GM12878 (cell line): ENCODE results near the gene AK5. TPM values are rescaled to one million over a fixed set of nuclear protein-coding genes. Genes with fewer than 3 reads are reported as not detected.

Source experiments
- ATAC-seq: fragments of 200-7000 bp; cut with Tn5 transposase; 3 replicates; pipeline ENCODE4 v1.9.1; 2020; ENCODE audit warnings: mild to moderate bottlenecking, moderate library complexity
- BruUV-seq: library from RNA; stranded (reverse); fragments of 400-500 nt; replicated peaks from 2 replicates; lab custom pipeline; 2021; lab: Mats Ljungman, UMichigan
- CTCF ChIA-PET: fragments of 300-600 bp; sonication (Branson Sonifier 250); formaldehyde crosslinking; extraction: SDS; loops from one replicate; lab custom pipeline; 2021; ENCODE audit warnings: inconsistent platforms; lab: Yijun Ruan, JAX
- POLR2A ChIA-PET: fragments of 350-600 bp; formaldehyde crosslinking; extraction: SDS; loops from one replicate; lab custom pipeline; 2021; ENCODE audit warnings: inconsistent platforms; lab: Charles Lee
- RAD21 ChIA-PET: fragments of 300-600 bp; sonication (Branson Sonifier 250); formaldehyde crosslinking; loops from one replicate; lab custom pipeline; 2023; ENCODE audit warnings: antibody characterized with exemption; ENCODE audit not compliant: unreplicated experiment; lab: Charles Lee
- SMC1A ChIA-PET: fragments of 300-600 bp; sonication (Branson Sonifier 250); formaldehyde crosslinking; loops from one replicate; lab custom pipeline; 2023; ENCODE audit not compliant: unreplicated experiment, uncharacterized antibody; lab: Charles Lee
- DNase-seq: peaks from one replicate; pipeline ENCODE4 v3.0.0-alpha.2; 2011; ENCODE audit warnings: low read depth, low spot score
- FAIRE-seq: peaks from 3 replicates; lab custom pipeline; 2011; peaks lifted over from hg19 to GRCh38; lab: Jason Lieb, UNC
- H2AFZ ChIP-seq: 2 replicates; pipeline ENCODE4 v1.6.0; 2011; ENCODE audit warnings: low read depth, low read length, control low read depth; ENCODE audit not compliant: control insufficient read depth
- H3K27ac ChIP-seq: 2 replicates; pipeline ENCODE4 v1.5.1; 2011; ENCODE audit warnings: control low read depth; ENCODE audit not compliant: control insufficient read depth, insufficient read depth
- H3K27me3 ChIP-seq, 2 experiments: replicated peaks in 1 of 2; 2 replicates each; pipeline versions ENCODE4 v1.6.0 to v1.6.1; 2011; ENCODE audit warnings: low read length in 1 of 2; ENCODE audit not compliant: control insufficient read depth in 2 of 2, insufficient read depth in 2 of 2
- H3K36me3 ChIP-seq, 2 experiments: 2 replicates each; pipeline ENCODE4 v1.5.1; 2011; ENCODE audit warnings: low read length in 1 of 2; ENCODE audit not compliant: control insufficient read depth in 2 of 2, insufficient read depth in 2 of 2
- H3K4me1 ChIP-seq: 2 replicates; pipeline ENCODE4 v1.6.1; 2011; ENCODE audit warnings: mild to moderate bottlenecking, low read length, moderate library complexity, mixed read lengths; ENCODE audit not compliant: control insufficient read depth, insufficient read depth
- H3K4me2 ChIP-seq: 2 replicates; pipeline ENCODE4 v1.6.0; 2011; ENCODE audit warnings: control low read depth; ENCODE audit not compliant: control insufficient read depth, insufficient read depth
- H3K4me3 ChIP-seq: fragments of 200-600 bp; sonication (generic); 2 replicates; pipeline ENCODE4 v1.5.1; 2016
- H3K79me2 ChIP-seq: 2 replicates; pipeline ENCODE4 v1.6.0; 2011; ENCODE audit warnings: low read length; ENCODE audit not compliant: control insufficient read depth, insufficient read depth
- H3K9ac ChIP-seq: 2 replicates; pipeline ENCODE4 v1.8.0; 2011; ENCODE audit warnings: low read length, control low read depth, mixed read lengths; ENCODE audit not compliant: control insufficient read depth, insufficient read depth
- H3K9me3 ChIP-seq: replicated peaks from 3 replicates; pipeline ENCODE4 v1.5.1; 2011; ENCODE audit warnings: mild to moderate bottlenecking, low read length; ENCODE audit not compliant: control insufficient read depth, insufficient read depth
- H4K20me1 ChIP-seq: 2 replicates; pipeline ENCODE4 v1.6.0; 2011; ENCODE audit not compliant: control insufficient read depth, insufficient read depth
- ASH2L ChIP-seq: fragments of 300-600, 200-600 bp; sonication (generic); IDR thresholded peaks from 2 replicates; pipeline ENCODE4 v1.6.1; 2017; ENCODE audit warnings: low read depth, mild to moderate bottlenecking, borderline replicate concordance
- BRCA1 ChIP-seq: IDR thresholded peaks from 2 replicates; pipeline ENCODE4 v1.6.1; 2011; ENCODE audit warnings: low read depth, low read length, improper control_type of control experiment
- ESRRA ChIP-seq: IDR thresholded peaks from 2 replicates; pipeline ENCODE4 v1.6.1; 2012; ENCODE audit warnings: mild to moderate bottlenecking, low read length, improper control_type of control experiment
- FOXK2 ChIP-seq: fragments of 450-650 bp; IDR thresholded peaks from 2 replicates; pipeline ENCODE4 v1.6.1; 2017; ENCODE audit warnings: mild to moderate bottlenecking, moderate library complexity
- MXI1 ChIP-seq: fragments of 150-350 bp; IDR thresholded peaks from 2 replicates; pipeline ENCODE4 v1.6.1; 2011; ENCODE audit warnings: low read depth, mild to moderate bottlenecking, inconsistent platforms, low read length, improper control_type of control experiment
- PRDM15 ChIP-seq: fragments of 450-650 bp; formaldehyde crosslinking; IDR thresholded peaks from 2 replicates; pipeline ENCODE4 v1.4.0; 2020; ENCODE audit warnings: mild to moderate bottlenecking, moderate library complexity
- RBBP5 ChIP-seq: fragments of 200-600 bp; sonication (generic); conservative IDR thresholded peaks from 2 replicates; pipeline ENCODE4 v1.6.1; 2016
- RCOR1 ChIP-seq: conservative IDR thresholded peaks from 2 replicates; pipeline ENCODE4 v1.6.1; 2012; ENCODE audit warnings: low read depth, low read length, improper control_type of control experiment
- SIN3A ChIP-seq: IDR thresholded peaks from 2 replicates; pipeline ENCODE4 v1.6.1; 2012; ENCODE audit warnings: low read depth, low read length, improper control_type of control experiment
- SREBF2 ChIP-seq: IDR thresholded peaks from 2 replicates; pipeline ENCODE4 v1.6.1; 2012; ENCODE audit warnings: mild to moderate bottlenecking, low read length
- ZNF207 ChIP-seq: fragments of 450-650 bp; IDR thresholded peaks from 2 replicates; pipeline ENCODE4 v1.6.1; 2014; ENCODE audit warnings: antibody characterized with exemption, mild to moderate bottlenecking, borderline replicate concordance
- WGBS: methylation state at CpG from one replicate; pipeline ENCODE4 v1.1.6; 2016; ENCODE audit warnings: low lambda C conversion rate; ENCODE audit not compliant: insufficient replicate concordance, insufficient coverage; ENCODE audit errors: missing lambda C conversion rate; 5-methylcytosine and 5-hydroxymethylcytosine counted together
- in situ Hi-C: fragments of 300-500 bp; cut with MboI; formaldehyde crosslinking; loops from 9 replicates; pipeline ENCODE4 v1.14.3; 2018; ENCODE audit warnings: mixed read lengths
- intact Hi-C: fragments of 100-400 bp; cut with micrococcal nuclease; formaldehyde crosslinking; loops from one replicate; pipeline ENCODE4 v1.14.2; 2022; ENCODE audit not compliant: unreplicated experiment
- polyA plus RNA-seq, 11 experiments: library from polyadenylated mRNA; depleted of rRNA in 4 of 11; unstranded in 6 of 11; stranded (reverse) in 5 of 11; fragments of >200 nt; fragmentation: Nextera tagmentation in 4 of 11; fragmentation: Illumina TruSeq in 1 of 11; extraction: Ambion mirVana in 4 of 11; extraction: Trizol in 1 of 11; gene quantifications; 1 replicate in 1 of 11; 2 replicates in 10 of 11; pipeline versions ENCODE4 v1.2.1 to v1.2.3, GENCODE V29; 2011 to 2016; ENCODE audit warnings: inconsistent platforms in 2 of 11, missing spikeins in 2 of 11, low read depth in 1 of 11
- total RNA-seq, 4 experiments: library from RNA; depleted of rRNA in 3 of 4; stranded (reverse); fragments of >200 nt in 3 of 4; fragmentation: Illumina TruSeq in 1 of 4; extraction: Trizol in 1 of 4; gene quantifications; 2 replicates each; pipeline versions ENCODE4 v1.2.1 to v1.2.3, GENCODE V29; 2013 to 2021
- TF ChIP-seq, protein P1 (sequence below): fragments of 450-650 bp; IDR thresholded peaks from 2 replicates; pipeline ENCODE4 v1.6.1; 2018; ENCODE audit warnings: borderline replicate concordance, mild to moderate bottlenecking; ENCODE audit not compliant: partially characterized antibody
- TF ChIP-seq, protein P2 (sequence below): fragments of 450-650 bp; conservative IDR thresholded peaks from 2 replicates; pipeline ENCODE4 v1.6.1; 2017; ENCODE audit warnings: mild to moderate bottlenecking, moderate library complexity
- TF ChIP-seq, protein P3 (sequence below): IDR thresholded peaks from 2 replicates; pipeline ENCODE4 v1.6.1; 2012; ENCODE audit warnings: low read depth, low read length, improper control_type of control experiment
- TF ChIP-seq, protein P4 (sequence below): fragments of 450-650 bp; IDR thresholded peaks from 2 replicates; pipeline ENCODE4 v1.6.1; 2014; ENCODE audit warnings: mild to moderate bottlenecking

The AK5 gene
- total and polyA plus RNA-seq, 10 of the 15 experiments (the other 5 are each of a cell fraction or from before 2014, with no cell fraction given) = 0.08 to 0.33 TPM; not detected in 8

- RAD21 ChIA-PET = no interaction called here
- no peak overlapping the region for H3K4me2 ChIP-seq
- no peak for FAIRE-seq
- no peak overlapping the region for H3K27ac ChIP-seq
- SMC1A ChIA-PET = no interaction called here
- no peak for DNase-seq
- no peaks in the 10 kb centered on the region for H3K9me3 ChIP-seq
- 87% methylated on average over 5 of the region's 5 CpGs for WGBS
- H3K4me3 ChIP-seq = no peak overlapping the region
- H2AFZ ChIP-seq = no peak overlapping the region
- peaks cover 5 to 9% of the 10 kb centered on the region in 2 experiments; a peak in 3 of 4 replicates for H3K27me3 ChIP-seq
- POLR2A ChIA-PET = no interaction called here
- in situ Hi-C loops (no loop called here), intact Hi-C loops (no loop called here)
- H3K36me3 ChIP-seq = no peaks in the 10 kb centered on the region
- no peaks in the 10 kb centered on the region for H3K4me1 ChIP-seq
- BruUV-seq = no TSS peak
- ATAC-seq = no peak
- no peaks in the 10 kb centered on the region for H3K79me2 ChIP-seq
- CTCF ChIA-PET = no interaction called here
- no peaks in the 10 kb centered on the region for H4K20me1 ChIP-seq
- no peak overlapping the region for H3K9ac ChIP-seq
- TF ChIP-seq SREBF2 (no peak), ZNF207 (no peak), FOXK2 (no peak), RBBP5 (no peak), BRCA1 (no peak), MXI1 (no peak), ASH2L (no peak), PRDM15 (no peak), ESRRA (no peak), RCOR1 (no peak), SIN3A (no peak)
- TF ChIP-seq, protein P1, sequence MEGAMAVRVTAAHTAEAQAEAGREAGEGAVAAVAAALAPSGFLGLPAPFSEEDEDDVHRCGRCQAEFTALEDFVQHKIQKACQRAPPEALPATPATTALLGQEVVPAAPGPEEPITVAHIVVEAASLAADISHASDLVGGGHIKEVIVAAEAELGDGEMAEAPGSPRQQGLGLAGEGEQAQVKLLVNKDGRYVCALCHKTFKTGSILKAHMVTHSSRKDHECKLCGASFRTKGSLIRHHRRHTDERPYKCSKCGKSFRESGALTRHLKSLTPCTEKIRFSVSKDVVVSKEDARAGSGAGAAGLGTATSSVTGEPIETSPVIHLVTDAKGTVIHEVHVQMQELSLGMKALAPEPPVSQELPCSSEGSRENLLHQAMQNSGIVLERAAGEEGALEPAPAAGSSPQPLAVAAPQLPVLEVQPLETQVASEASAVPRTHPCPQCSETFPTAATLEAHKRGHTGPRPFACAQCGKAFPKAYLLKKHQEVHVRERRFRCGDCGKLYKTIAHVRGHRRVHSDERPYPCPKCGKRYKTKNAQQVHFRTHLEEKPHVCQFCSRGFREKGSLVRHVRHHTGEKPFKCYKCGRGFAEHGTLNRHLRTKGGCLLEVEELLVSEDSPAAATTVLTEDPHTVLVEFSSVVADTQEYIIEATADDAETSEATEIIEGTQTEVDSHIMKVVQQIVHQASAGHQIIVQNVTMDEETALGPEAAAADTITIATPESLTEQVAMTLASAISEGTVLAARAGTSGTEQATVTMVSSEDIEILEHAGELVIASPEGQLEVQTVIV = no peak
- TF ChIP-seq, protein P2, sequence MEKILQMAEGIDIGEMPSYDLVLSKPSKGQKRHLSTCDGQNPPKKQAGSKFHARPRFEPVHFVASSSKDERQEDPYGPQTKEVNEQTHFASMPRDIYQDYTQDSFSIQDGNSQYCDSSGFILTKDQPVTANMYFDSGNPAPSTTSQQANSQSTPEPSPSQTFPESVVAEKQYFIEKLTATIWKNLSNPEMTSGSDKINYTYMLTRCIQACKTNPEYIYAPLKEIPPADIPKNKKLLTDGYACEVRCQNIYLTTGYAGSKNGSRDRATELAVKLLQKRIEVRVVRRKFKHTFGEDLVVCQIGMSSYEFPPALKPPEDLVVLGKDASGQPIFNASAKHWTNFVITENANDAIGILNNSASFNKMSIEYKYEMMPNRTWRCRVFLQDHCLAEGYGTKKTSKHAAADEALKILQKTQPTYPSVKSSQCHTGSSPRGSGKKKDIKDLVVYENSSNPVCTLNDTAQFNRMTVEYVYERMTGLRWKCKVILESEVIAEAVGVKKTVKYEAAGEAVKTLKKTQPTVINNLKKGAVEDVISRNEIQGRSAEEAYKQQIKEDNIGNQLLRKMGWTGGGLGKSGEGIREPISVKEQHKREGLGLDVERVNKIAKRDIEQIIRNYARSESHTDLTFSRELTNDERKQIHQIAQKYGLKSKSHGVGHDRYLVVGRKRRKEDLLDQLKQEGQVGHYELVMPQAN = no peak
- TF ChIP-seq, protein P3, sequence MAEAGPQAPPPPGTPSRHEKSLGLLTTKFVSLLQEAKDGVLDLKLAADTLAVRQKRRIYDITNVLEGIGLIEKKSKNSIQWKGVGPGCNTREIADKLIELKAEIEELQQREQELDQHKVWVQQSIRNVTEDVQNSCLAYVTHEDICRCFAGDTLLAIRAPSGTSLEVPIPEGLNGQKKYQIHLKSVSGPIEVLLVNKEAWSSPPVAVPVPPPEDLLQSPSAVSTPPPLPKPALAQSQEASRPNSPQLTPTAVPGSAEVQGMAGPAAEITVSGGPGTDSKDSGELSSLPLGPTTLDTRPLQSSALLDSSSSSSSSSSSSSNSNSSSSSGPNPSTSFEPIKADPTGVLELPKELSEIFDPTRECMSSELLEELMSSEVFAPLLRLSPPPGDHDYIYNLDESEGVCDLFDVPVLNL = no peak
- TF ChIP-seq, protein P4, sequence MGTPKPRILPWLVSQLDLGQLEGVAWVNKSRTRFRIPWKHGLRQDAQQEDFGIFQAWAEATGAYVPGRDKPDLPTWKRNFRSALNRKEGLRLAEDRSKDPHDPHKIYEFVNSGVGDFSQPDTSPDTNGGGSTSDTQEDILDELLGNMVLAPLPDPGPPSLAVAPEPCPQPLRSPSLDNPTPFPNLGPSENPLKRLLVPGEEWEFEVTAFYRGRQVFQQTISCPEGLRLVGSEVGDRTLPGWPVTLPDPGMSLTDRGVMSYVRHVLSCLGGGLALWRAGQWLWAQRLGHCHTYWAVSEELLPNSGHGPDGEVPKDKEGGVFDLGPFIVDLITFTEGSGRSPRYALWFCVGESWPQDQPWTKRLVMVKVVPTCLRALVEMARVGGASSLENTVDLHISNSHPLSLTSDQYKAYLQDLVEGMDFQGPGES = no peak
Observed at GRCh38 chr1:77287535-77287934, 5.7 kb downstream of the AK5 start.
